MCF 10A (cell line): ENCODE results near the gene PARD6B. TPM values are rescaled to one million over a fixed set of nuclear protein-coding genes. Genes with fewer than 3 reads are reported as not detected.

Experiments
- BruUV-seq: library from RNA; stranded (reverse); fragments of 400-500 nt; replicated peaks from 2 replicates; lab custom pipeline; 2021; lab: Mats Ljungman, UMichigan
- CTCF ChIA-PET: fragments of 300-600 bp; sonication (Branson Sonifier 250); formaldehyde crosslinking; extraction: SDS; loops from one replicate; lab custom pipeline; 2021; ENCODE audit warnings: antibody characterized with exemption, inconsistent platforms; lab: Yijun Ruan, JAX
- POLR2A ChIA-PET: fragments of 300-600, 350-650 bp; sonication (Branson Sonifier 250); formaldehyde crosslinking; extraction: SDS; loops from one replicate; lab custom pipeline; 2020; ENCODE audit warnings: antibody characterized with exemption, inconsistent platforms; lab: Yijun Ruan, JAX
- DNase-seq: peaks from one replicate; pipeline ENCODE4 v3.0.0-alpha.2; 2018; ENCODE audit not compliant: unreplicated experiment
- H3K27ac Mint-ChIP-seq: one replicate; pipeline ENCODE4 v1.8.0; 2022; ENCODE audit warnings: mild to moderate bottlenecking, low read depth, mixed read lengths; ENCODE audit not compliant: unreplicated experiment
- H3K27me3 Mint-ChIP-seq: one replicate; pipeline ENCODE4 v1.8.0; 2022; ENCODE audit warnings: mixed read lengths; ENCODE audit not compliant: insufficient read depth, unreplicated experiment
- H3K36me3 Mint-ChIP-seq: one replicate; pipeline ENCODE4 v1.8.0; 2022; ENCODE audit warnings: mild to moderate bottlenecking, moderate library complexity, mixed read lengths; ENCODE audit not compliant: insufficient read depth, unreplicated experiment
- H3K4me1 Mint-ChIP-seq: one replicate; pipeline ENCODE4 v1.8.0; 2022; ENCODE audit warnings: mixed read lengths; ENCODE audit not compliant: insufficient read depth, unreplicated experiment
- H3K4me3 Mint-ChIP-seq: one replicate; pipeline ENCODE4 v1.8.0; 2022; ENCODE audit warnings: mild to moderate bottlenecking, moderate library complexity, mixed read lengths; ENCODE audit not compliant: unreplicated experiment
- H3K9me3 Mint-ChIP-seq: one replicate; pipeline ENCODE4 v1.8.0; 2022; ENCODE audit warnings: mixed read lengths; ENCODE audit not compliant: unreplicated experiment
- CTCF ChIP-seq: fragments of 200-600 bp; IDR thresholded peaks from one replicate; pipeline ENCODE4 v1.8.0; 2022; ENCODE audit warnings: antibody characterized with exemption, mild to moderate bottlenecking; ENCODE audit not compliant: unreplicated experiment
- intact Hi-C: fragments of 100-400 bp; cut with micrococcal nuclease; formaldehyde crosslinking; loops from 2 replicates; pipeline ENCODE4 v1.14.1; 2022
- total RNA-seq: library from RNA; stranded (reverse); gene quantifications from 2 replicates; pipeline ENCODE4 v1.2.3, GENCODE V29; 2022

PARD6B gene
- total RNA-seq, 1 experiment from 2014 or later = 5.8 TPM

GRCh38 chr20:50710492-50711063 lies 20.8 kb upstream of the PARD6B start:
- no peak for TF ChIP-seq CTCF
- intact Hi-C loops = no loop called here
- ChIA-PET CTCF (interaction anchor here (0.8 to 1.2 kb wide), 2 partner anchors 18 to 34 kb away, joined by 3 to 6 read pairs; no protein-coding TSS in a partner anchor), POLR2A (interaction anchor here (0.6 to 2.2 kb wide), 3 partner anchors 9 to 24 kb away, joined by 3 to 9 read pairs (median 3); no protein-coding TSS in a partner anchor)
- peak; percentile 68 for DNase-seq
- Mint-ChIP-seq H3K9me3 (no peaks in the 10 kb centered on the region), H3K27ac (peak overlapping the region; percentile 56), H3K4me1 (peaks cover 14% of the 10 kb centered on the region), H3K36me3 (no peaks in the 10 kb centered on the region), H3K27me3 (no peaks in the 10 kb centered on the region), H3K4me3 (no peak overlapping the region)
- no TSS peak for BruUV-seq

- no peak overlapping the region for H3K4me3 Mint-ChIP-seq
- no peak overlapping the region for H3K27ac Mint-ChIP-seq
- H3K9me3 Mint-ChIP-seq = no peaks in the 10 kb centered on the region
- no peaks in the 10 kb centered on the region for H3K27me3 Mint-ChIP-seq
- DNase-seq = no peak
- peaks cover 14% of the 10 kb centered on the region for H3K4me1 Mint-ChIP-seq
- intact Hi-C loops = no loop called here
- no peak for TF ChIP-seq CTCF
- POLR2A ChIA-PET = interaction anchor here (0.6 to 2.2 kb wide), 2 partner anchors 13 to 23 kb away, joined by 3 to 9 read pairs; no protein-coding TSS in a partner anchor
- no TSS peak for BruUV-seq
- CTCF ChIA-PET = interaction anchor here (0.8 to 1.2 kb wide), 2 partner anchors 19 to 34 kb away, joined by 3 to 6 read pairs; no protein-coding TSS in a partner anchor
- H3K36me3 Mint-ChIP-seq = no peaks in the 10 kb centered on the region
Observed at GRCh38 chr20:50711113-50711825, 20.1 kb upstream of the PARD6B start.

GRCh38 chr20:50712771-50713656 lies 18.4 kb upstream of the PARD6B start:
- ChIA-PET POLR2A (interaction anchor here (1.0 kb wide), 1 partner anchor 18 kb away, joined by 3 read pairs; no protein-coding TSS in a partner anchor), CTCF (interaction anchor here (0.9 to 1.2 kb wide), 3 partner anchors 24 to 125 kb away, joined by 3 to 5 read pairs (median 4); no protein-coding TSS in a partner anchor)
- no peak for DNase-seq
- Mint-ChIP-seq H3K27me3 (no peaks in the 10 kb centered on the region), H3K36me3 (no peaks in the 10 kb centered on the region), H3K9me3 (no peaks in the 10 kb centered on the region), H3K27ac (no peak overlapping the region), H3K4me1 (peaks cover 14% of the 10 kb centered on the region), H3K4me3 (no peak overlapping the region)
- intact Hi-C loops = no loop called here
- no TSS peak for BruUV-seq
- no peak for TF ChIP-seq CTCF
